ENCODE measurements around the gene FOXB1.

- no peak for TF ChIP-seq POLR2A (IDR thresholded peaks at IDR 0.05)
- no peak for TF ChIP-seq CTCF (IDR thresholded peaks at IDR 0.05)
Measured at GRCh38 chr15:59999612-60000112, 4.4 kb upstream of the FOXB1 start.

All from thyroid gland (tissue), 4 donors.